ENCODE measurements around the gene RBM26. TPM values are rescaled to one million over a fixed set of nuclear protein-coding genes. Genes with fewer than 3 reads are reported as not detected.

The RBM26 gene
- total and polyA plus RNA-seq, 2 of the 4 experiments (the other 2 are of a cell fraction) = 17.6 to 18.1 TPM

DNA sequence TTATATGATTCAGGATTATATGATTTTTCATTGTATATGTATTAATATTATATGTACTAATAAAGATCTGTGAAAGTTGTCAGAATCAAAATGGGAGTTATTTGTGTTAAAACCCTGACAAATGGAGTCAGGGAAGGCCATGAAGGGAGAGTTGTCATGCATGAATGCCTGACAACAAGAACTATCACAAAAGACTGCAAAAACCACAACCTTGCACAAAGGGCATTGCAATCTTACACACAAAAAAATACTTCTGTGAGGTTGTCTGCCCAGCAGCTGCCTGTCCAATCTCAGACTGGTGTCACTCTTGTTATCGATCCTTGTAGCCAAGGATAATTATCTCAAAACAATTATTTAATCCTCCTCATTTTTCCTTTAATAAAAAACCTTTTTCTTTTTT, 21.2 kb upstream of the RBM26 start:
- in situ Hi-C loops (cut with MboI; ENCODE audit: low sequenced_read_pairs) = loop anchor here (5.0 kb wide), 1 partner anchor 115 kb away; no protein-coding TSS in a partner anchor
- H3K4me2 ChIP-seq (ENCODE audit: low read depth, low read length) = no peak overlapping the region

More for the DNA sequence above, 21.2 kb upstream of the RBM26 start:
- Histone ChIP-seq H4K5ac (ENCODE audit: low read depth, low read length) (no peak overlapping the region), H2AFZ (replicated peaks; ENCODE audit: low read length, poor library complexity) (no peak overlapping the region), H3K36me3 (ENCODE audit: control insufficient read depth, insufficient read depth, low read length) (no peaks in the 10 kb centered on the region), H2AK5ac (ENCODE audit: low read depth, low read length) (no peak overlapping the region), H3K4ac (ENCODE audit: low read depth, low read length) (no peak overlapping the region), H3K14ac (replicated peaks; ENCODE audit: low read depth, low read length) (no peak overlapping the region), H4K20me1 (ENCODE audit: insufficient read depth, low read length) (no peaks in the 10 kb centered on the region), H3K9me3 (ENCODE audit: control insufficient read depth, insufficient read depth, low read length) (no peaks in the 10 kb centered on the region), H2BK5ac (ENCODE audit: low read depth, low read length, poor library complexity, severe bottlenecking) (no peak overlapping the region), H4K8ac (ENCODE audit: low read depth in 2 of 2, low read length in 2 of 2) (no peak overlapping the region), H3K23ac (ENCODE audit: low read depth, low read length) (no peak overlapping the region), H3K18ac (ENCODE audit: low read depth, low read length) (no peak overlapping the region), H2AK9ac (replicated peaks; ENCODE audit: low read depth, low read length, poor library complexity) (no peak overlapping the region), H3K79me1 (ENCODE audit: low read depth in 1 of 2, low read length in 2 of 2) (no peaks in the 10 kb centered on the region), H2BK120ac (ENCODE audit: low read depth, low read length) (no peak overlapping the region), H3K27ac (ENCODE audit: insufficient read depth, low read length) (no peak overlapping the region), H2BK15ac (ENCODE audit: low read depth, low read length) (no peak overlapping the region), H3K56ac (ENCODE audit: extremely low read depth, insufficient read depth, low read length) (no peak overlapping the region), H3K4me1 (ENCODE audit: control insufficient read depth, insufficient read depth, low read length) (no peaks in the 10 kb centered on the region), H3K9me1 (ENCODE audit: insufficient read depth, low read length) (no peaks in the 10 kb centered on the region), H2BK20ac (ENCODE audit: low read depth, low read length) (no peak overlapping the region), H3K9ac (ENCODE audit: low read depth, low read length) (no peak overlapping the region), H3K27me3 (ENCODE audit: control insufficient read depth, insufficient read depth, low read length) (no peaks in the 10 kb centered on the region), H3K4me3 (ENCODE audit: insufficient read depth, low read depth, low read length) (no peak overlapping the region), H4K91ac (ENCODE audit: insufficient read depth, low read depth, low read length) (no peak overlapping the region)
- TF ChIP-seq RFX5 (IDR thresholded peaks at IDR 0.05; ENCODE audit: low read depth, low read length) (no peak), BHLHE40 (IDR thresholded peaks at IDR 0.05; ENCODE audit: low read depth, low read length) (no peak)
- POLR2A ChIA-PET (ENCODE audit: unreplicated experiment) = no interaction called here
- CTCF ChIA-PET = interaction anchor here (1.0 kb wide), 1 partner anchor 9 kb away, joined by 4 read pairs; no protein-coding TSS in a partner anchor
- dilution Hi-C loops (cut with HindIII; ENCODE audit: low sequenced_read_pairs, unreplicated experiment) (loop anchor here (25.0 kb wide), 1 partner anchor 110 kb away; no protein-coding TSS in a partner anchor), intact Hi-C loops (cut with micrococcal nuclease) (loop anchor here (10.0 kb wide), 1 partner anchor 918 kb away; the partner anchor contains the start of gene SPRY2)
- no TSS peak for BruUV-seq (replicated peaks)
- WGBS, 2 experiments (ENCODE audit: extremely low coverage in 2 of 2, insufficient read length in 1 of 2) = no CpG with 5 or more reads among the region's 1 CpG
- no peak for DNase-seq
- no peak for ATAC-seq (ENCODE audit: low read depth)

Measured in IMR-90 (cell line).